Stimulated activated CD8-positive, alpha-beta memory T cell treated with anti-CD3 and anti-CD28 coated beads, Interleukin-12 subunit alpha, Interleukin-12 subunit beta, amount 100 ng/mL, for 4 hours (primary cell): ENCODE results near the gene PSME3.
A peak's percentile ranks its signal among the peaks of the same experiment; 100 is the strongest.

ENCODE experiments used
- DNase-seq: peaks from one replicate; pipeline ENCODE4 v3.0.0-alpha.2; 2020; ENCODE audit warnings: low read depth

PSME3 gene

GRCh38 chr17:42817866-42818265 is 15.3 kb upstream of the PSME3 start:
- no peak for DNase-seq

DNA sequence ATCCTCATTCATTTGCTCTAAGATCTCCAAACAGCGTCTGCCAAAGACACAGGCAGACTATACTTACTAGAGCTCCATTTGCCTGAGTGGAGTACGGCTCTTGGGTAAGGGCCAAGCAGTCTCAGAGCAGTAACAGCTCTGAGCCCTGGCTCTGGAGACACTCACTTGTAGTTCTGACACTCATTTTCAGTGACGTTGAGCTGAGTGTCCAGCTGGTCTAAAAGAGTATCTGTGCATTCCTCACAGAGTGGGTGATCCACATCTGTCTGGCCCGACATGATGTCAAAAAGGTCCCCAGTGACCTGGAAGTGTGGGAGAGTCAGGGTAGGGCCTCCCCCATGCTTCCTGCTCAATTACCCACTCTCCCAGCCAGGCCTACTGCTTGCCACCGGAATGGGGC is 14.8 kb upstream of the PSME3 start:
- DNase-seq = no peak

- DNase-seq = peak; percentile 19
These were observed 13.2 kb upstream of the PSME3 start for GRCh38 chr17:42819939-42820535.

GRCh38 chr17:42821176-42821575 is 12.0 kb upstream of the PSME3 start:
- no peak for DNase-seq

GRCh38 chr17:42827472-42827871 is 5.7 kb upstream of the PSME3 start:
- no peak for DNase-seq

GRCh38 chr17:42830971-42831370 is 2.2 kb upstream of the PSME3 start:
- no peak for DNase-seq

GRCh38 chr17:42832213-42832933 is 824 bp upstream of the PSME3 start:
- no peak for DNase-seq

DNA sequence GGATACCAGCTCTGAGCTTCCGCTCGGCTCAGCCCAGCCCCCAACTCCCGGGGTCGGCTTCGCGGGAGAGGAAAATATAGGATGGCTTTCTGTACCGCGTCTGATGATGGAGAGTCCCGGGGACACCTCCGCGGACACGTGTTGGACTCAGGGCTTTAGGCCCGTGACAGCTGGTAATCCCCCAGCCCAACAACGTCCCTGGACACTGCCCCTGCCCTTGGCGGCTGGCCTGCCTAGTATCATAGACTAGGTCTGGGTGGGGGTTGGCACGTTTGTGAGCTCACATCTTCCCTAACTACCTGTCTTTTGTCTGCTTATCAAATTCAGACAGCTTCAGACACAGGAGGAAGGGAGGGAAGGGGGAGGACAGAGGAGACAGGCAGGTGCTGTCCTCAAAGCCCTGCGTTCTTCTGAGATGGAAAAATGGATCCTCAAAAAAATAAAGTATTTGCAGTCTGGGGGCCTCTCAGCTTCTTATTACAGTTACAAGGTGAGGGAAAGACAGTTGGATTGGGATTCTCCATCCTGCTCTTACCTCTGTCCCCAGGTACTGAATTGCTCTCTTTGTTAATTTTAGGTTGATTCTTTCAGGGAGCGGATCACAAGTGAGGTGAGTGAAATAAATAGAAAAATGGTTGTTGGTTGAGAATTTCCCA is 698 bp downstream of the PSME3 start:
- DNase-seq = no peak

DNA sequence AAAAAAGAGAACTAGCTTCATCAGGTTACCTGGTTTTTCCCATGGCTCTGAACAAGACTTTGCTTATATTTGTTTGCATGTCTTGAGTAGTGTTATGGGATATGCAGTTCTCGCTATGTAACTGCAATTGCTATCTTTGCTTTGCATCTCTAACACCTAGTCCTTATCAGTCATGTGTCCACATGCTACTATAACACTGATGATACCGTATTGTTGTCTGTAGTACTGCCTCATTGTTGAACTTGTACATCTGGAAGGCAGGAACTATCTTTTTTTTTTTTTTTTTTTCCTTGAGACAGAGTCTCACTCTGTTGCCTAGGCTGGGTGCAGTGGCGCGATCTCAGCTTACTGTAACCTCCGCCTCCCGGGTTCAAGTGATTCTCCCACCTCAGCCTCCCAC is 2.5 kb downstream of the PSME3 start:
- no peak for DNase-seq

DNA sequence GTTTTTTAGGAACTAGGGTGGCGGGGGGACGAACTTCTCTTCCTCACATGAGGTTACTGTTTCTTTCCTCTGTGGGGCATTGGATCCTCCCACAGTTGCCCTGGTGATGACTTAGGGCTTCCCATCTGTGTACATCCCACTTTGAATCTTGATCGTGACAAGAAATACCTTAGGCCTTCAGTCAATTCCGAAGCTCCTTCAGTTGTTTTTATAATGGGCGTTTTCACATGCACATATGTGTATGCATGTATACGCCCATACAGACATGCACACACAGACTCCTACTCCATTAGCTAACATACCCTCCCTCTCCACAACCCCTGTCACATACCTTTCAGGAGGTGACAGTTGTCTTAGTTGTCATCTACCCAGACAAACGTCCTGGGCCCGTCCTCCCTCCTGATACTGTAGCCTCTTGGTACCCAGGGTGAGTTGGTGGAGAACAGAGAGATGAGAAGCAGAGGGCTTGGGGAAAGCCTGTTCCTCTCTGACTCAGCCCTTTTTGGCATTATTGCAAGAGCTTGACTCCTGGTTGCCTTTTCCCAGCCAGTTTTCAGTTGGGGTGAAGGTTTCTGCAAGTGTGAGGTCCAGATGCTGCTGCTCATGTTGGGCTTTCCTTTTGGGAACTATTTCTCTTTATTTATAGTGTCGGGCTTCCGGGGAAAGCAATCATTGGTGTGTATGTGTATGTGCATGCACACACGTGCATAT is 8.9 kb downstream of the PSME3 start:
- DNase-seq = no peak

GRCh38 chr17:42843358-42843934 is 10.2 kb downstream of the PSME3 start:
- DNase-seq = no peak

- no peak for DNase-seq
These were observed 11.1 kb downstream of the PSME3 start, which contains the start of gene AOC2 for GRCh38 chr17:42844271-42844670. Gene AOC2 (plus strand): TSS chr17:42844580. CDS start chr17:42844627, 47 bp downstream.

DNA sequence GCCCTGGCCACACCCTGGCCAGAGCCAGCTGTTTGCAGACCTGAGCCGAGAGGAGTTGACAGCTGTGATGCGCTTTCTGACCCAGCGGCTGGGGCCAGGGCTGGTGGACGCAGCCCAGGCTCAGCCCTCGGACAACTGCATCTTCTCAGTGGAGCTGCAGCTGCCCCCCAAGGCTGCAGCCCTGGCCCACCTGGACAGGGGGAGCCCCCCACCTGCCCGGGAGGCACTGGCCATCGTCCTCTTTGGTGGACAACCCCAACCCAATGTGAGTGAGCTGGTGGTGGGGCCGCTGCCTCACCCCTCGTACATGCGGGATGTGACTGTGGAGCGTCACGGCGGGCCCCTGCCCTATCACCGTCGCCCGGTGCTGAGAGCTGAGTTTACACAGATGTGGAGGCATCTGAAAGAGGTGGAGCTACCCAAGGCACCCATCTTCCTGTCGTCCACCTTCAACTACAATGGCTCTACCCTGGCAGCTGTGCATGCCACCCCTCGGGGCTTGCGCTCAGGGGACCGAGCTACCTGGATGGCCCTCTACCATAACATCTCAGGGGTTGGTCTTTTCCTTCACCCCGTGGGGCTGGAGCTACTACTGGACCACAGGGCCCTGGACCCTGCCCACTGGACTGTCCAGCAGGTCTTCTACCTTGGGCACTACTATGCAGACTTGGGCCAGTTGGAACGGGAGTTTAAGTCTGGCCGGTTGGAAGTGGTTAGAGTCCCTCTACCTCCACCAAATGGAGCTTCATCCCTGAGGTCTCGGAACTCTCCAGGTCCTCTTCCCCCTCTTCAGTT is 11.8 kb downstream of the PSME3 start:
- no peak for DNase-seq

- DNase-seq = no peak
These were observed 12.3 kb downstream of the PSME3 start for GRCh38 chr17:42845556-42845917.

DNA sequence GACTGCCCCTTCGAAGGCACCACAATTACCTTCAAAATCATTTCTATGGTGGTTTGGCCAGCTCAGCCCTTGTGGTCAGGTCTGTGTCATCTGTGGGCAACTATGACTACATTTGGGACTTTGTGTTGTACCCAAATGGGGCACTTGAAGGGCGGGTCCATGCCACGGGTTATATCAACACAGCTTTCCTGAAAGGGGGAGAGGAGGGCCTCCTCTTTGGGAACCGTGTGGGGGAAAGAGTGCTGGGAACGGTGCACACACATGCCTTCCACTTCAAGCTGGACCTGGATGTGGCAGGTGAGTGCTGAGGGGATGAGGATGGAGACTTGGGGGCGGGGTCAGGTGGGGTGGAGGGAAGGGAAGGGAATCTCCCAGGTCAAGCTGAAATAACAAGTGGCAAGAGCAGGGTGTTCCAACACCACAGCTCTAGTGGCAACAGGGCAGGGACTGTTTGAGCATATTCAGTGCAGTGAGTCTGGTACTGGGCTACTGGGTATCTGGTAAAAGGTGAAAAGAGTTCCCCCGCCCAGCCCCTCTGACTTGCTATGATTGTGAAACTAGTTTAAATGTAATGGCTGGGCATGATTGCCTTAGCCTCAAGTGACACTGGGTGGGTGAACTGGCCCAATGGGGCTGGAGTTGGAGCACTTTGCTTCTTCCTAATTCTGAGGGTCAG is 12.9 kb downstream of the PSME3 start:
- no peak for DNase-seq

GRCh38 chr17:42846594-42847280 is 13.5 kb downstream of the PSME3 start:
- DNase-seq = no peak

DNA sequence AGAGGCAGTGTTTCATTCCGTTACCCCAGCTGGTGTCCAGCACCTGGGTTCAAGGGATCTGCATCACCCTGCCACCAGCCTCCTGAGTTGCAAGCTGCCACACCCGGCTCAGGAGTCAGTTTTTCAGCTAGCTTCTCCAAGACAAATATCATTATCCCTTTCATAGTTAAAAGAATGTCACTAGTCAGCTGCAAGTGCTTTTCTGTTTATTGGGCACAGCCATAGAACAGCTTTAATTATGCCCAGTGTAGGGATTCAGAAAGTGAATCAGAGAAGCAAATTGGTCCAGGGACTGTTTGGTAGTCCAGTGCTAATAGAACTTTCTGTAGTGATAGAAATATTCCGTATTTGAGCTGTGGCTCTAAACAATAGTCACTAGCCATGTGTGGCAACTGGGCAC is 14.9 kb downstream of the PSME3 start:
- no peak for DNase-seq

DNA sequence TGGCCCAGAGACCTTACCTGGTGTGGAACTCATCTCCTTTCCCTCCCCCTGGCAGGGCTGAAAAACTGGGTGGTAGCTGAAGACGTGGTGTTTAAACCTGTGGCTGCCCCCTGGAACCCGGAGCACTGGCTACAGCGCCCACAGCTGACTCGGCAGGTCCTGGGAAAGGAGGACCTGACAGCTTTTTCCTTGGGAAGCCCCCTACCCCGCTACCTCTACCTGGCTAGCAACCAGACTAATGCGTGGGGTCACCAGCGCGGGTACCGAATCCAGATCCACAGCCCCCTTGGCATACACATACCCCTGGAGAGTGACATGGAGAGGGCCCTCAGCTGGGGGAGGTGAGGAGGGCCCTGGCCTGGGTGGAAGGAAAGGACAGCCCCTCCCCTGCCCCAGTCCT is 15.8 kb downstream of the PSME3 start:
- no peak for DNase-seq

DNA sequence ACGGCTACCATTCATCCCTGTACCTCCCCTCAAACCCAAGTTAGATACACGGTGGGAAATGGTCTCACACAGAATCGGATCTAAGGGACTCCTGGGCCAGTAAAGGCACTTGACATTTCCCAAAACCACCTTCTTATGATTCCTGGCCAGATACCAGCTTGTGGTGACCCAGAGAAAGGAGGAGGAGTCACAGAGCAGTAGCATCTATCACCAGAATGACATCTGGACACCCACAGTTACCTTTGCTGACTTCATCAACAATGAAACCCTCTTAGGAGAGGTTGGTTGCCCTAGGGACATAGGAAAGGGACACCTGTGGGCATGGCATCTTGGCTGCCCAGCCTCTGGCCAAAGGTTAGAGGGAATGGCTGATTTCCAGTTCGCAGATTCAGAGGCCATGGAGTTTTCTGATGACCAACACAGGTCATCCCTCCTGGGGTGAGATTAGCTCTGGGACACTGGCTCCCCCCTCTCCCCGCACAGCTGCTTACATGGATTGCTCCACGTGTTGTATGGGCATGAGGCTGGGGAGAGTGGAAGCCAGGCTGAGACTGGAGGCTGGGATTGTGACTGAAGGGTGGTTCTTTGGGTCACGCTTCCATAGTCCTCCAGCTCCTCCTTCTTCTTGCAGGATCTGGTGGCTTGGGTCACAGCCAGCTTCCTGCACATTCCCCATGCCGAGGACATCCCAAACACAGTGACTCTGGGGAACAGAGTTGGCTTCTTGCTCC is 16.4 kb downstream of the PSME3 start:
- no peak for DNase-seq

DNA sequence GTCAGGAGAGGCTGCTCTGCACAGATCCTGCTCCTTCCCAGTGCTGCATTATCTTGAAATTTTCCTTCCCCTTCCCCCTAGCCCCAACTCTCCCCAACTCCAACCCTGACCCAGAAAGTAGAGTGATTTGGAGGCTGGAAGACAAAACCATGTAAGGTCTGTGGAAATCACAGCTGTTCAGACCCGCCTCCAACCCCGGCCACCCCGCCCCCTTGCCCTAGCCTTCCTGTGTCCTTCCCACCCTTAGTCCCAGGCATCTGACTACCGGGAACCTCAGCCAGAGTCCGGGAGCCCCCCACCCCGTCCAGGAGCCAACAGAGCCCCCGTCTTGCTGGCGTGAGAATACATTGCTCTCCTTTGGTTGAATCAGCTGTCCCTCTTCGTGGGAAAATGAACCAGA is 17.8 kb downstream of the PSME3 start, which contains the start of gene AOC3:
TSS of gene AOC3 (plus strand) at position 246 of the 400 bp plus-strand sequence. CDS start at position 391, 145 bp downstream.
- DNase-seq = no peak
